Astrocyte of the hippocampus (primary cell): Measurements from ENCODE around the gene PPARA.

Experiments used
- DNase-seq: peaks from one replicate; pipeline ENCODE4 v3.0.0; 2011; ENCODE audit warnings: low read depth, low spot score

The PPARA gene

GRCh38 chr22:46272762-46273431, 122.6 kb downstream of the PPARA start:
- DNase-seq, result no peak

GRCh38 chr22:46273432-46274148, 123.3 kb downstream of the PPARA start:
- DNase-seq, result no peak

GRCh38 chr22:46274381-46274780, 124.1 kb downstream of the PPARA start:
- no peak for DNase-seq

- no peak for DNase-seq
These were observed 125.3 kb downstream of the PPARA start for GRCh38 chr22:46275455-46276122.

DNA sequence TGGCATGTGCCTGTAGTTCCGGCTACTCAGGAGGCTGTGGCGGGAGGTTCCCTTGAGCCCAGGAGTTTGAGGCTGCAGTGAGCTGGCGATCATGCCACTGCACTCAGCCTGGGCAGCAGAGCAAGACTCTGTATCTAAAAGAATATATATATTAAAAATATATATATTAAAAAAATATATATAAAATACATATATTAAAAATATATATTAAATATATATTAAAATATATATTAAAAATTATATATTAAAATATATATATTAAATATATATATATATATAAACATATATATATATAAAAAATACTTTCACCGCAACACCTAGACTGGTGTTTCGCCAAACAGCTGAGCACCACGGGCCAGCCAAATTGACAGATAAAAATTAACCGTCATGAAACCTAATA, 126.2 kb downstream of the PPARA start:
- DNase-seq, result no peak

DNA sequence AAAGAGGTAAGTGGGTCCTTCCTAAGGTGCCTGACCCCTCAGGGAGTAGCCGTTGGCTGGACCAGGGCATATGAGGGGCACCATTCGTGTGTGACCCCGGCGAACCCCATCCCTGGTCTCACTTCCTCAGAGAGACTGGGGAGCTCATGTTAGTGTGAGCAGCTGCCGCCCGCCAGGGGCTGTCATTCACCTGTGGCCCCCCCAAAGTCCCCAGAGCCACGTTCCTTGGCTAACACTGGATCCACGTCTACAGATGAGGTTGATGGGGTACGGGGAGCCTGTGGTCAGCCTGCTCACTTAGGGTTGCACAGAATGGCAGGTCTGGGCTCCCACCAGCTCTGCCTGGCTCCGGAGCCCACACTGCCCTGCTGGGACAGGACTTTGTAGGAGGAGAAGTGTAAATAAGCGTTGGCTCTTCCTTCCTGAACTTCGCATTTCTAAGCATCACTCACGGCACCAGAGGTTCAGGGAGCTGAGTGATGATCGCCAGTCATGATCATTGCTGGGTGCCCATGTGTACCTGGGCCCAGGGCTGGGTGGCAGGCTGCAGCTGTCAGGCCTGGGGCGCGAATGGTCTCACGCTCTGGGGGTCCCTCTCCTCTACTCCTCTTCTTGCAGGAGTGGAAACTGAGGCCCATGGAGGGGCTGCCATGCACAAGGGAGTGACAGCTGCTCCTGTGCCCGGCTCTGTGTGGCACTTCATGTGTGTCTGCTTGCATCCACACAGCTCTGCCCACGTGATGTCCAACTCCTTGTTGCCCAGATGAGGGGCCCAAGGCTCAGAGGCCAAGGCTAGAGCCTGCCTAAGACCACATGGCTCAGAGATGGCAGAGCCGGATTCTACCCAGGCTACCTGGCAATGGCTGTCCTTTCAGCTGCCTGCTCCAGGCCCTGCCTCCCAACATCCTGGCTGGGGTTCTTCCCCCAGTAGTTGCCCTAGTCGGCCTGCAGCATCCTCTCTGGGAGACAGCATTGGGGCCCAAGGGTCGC, 128.6 kb downstream of the PPARA start:
- no peak for DNase-seq

DNA sequence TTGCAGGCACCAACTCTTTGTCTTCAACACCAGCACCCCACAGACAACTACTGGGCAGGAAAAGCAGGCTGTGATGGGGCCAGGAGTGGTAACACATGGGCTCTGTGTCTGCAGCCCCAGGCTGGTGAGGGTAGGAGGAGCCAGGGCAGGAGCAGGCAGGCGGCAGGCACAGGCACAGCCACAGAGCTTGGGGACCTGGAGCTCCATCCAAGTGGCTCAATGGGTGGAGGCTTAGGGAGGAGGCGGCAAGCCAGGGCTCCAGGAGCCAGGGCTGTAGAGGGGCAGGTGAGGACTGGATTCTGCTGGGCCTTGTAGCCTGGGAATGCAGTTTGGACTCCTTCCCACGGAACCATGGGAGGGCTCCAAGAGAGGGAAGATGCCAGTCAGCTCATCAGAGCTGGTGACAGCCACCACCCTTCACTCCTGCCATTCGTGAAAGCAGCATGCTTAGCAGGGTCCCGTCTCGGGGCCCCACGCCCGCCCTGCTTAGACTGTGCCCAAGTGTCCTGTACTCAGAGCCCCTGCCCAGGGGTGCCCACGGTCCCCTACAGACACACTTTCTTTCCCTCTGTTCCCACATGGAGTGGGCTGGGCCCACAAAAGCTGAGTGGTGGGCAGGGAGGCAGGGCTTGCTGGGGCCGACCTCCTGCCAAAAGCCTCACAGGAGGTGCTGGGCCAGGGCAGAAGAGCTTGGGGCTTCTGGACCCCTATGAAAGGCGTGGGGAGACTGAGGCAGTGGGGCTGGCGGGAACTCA, 129.9 kb downstream of the PPARA start:
- no peak for DNase-seq

GRCh38 chr22:46280999-46281623, 130.8 kb downstream of the PPARA start:
- no peak for DNase-seq

DNA sequence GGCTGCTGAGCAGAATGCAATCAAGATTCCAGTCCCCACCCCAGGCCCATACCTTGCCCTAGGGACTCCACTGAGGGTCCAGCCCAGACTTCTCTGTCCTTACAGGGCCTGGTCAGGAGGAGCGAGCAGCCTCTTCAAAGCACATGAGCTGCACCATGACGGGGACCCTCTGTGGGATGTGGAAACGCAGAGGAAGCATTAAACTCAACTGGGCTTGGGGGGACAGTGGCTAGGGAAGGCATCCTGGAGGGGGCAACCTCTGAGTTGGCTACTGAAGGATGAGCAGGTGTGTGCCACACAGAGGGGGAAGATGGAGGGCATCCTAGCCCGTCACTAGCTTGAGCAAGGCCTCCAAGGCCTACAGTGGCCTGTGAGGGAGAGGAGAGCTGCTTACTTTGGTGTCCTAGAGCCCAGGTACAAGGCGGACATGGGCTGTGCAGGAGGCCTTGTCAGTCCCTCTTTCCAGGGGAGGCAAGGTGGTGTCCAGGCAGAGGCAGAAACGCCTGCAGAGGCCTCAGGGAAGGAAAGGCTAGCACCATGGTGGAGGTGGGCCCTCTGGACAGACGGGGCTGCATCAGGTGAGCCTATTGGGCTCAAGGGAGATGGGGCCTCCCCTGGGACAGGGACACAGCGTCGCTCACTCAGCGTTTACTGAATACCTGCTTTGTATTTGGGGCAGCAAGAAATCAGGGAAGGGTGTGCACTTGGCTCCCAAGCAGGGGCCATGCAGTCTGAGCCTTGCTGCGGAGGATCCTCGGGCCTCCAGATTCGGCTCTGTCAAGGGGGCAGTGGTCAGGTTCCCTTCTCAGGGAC, 131.7 kb downstream of the PPARA start:
- DNase-seq, result no peak

DNA sequence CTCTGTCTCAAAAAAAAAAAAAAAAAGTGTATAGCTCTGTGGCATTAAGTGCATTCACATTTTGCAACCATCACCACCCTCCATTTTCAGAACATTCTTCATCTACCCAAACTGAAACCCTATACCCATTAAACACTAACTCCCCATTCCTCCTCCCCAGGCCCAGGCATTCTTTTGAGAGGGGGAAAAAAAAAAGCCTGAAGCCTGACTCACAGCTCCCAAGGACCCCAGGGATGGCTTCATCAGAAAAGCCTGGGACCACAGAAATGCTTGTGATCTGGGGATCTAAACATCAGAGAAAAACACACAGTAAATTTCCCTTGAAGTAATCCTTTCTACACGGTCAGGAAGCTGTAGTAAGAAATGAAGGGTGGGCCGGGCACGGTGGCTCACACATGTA, 135.7 kb downstream of the PPARA start:
- DNase-seq, result peak; percentile 74

DNA sequence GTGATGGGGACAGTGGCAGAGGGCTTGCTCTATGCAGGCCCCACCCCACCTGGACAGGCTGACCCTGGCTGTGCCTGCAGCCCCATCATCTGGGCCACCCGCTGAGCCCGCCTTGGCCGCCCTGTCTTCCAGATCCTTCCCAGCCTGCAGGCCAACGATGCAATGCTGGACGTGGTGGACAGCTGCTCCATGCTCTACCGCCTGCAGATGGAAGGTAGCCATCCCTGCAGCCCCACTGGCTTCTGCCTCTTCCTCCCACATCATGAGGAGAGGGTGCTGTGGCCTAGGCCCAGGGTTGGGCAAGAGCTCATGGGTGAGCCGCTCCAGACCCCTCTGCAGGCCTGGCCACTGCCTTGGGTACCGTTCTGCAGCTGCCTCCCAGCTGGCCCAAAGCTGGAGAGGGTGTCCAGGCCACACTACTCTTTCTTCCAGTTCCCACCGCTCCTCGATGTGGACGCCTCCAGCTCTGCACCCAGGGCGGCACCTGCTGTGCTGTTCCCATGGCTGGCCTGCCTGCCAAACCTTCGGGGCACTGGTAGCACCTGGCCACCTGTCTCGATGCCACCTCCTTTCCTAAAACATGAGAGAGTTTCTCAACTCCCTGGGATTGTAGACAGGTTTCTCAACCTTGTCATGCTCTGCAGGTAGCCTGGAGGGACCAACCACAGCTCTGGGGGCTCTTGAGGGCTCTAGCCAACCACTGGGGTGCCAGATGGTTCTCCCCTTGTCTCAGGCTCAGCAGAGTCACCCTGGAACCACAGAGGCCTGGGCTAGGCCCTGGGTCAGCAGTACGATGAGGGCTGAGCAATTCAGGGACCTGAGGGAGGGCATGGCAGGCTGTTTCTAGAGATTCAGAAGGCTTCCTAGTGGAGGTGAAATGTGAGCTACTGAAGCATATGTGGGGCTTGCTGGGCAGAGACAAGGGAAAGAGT, 136.9 kb downstream of the PPARA start:
- DNase-seq, result no peak

GRCh38 chr22:46287873-46288751, 137.8 kb downstream of the PPARA start:
- DNase-seq, result no peak

DNA sequence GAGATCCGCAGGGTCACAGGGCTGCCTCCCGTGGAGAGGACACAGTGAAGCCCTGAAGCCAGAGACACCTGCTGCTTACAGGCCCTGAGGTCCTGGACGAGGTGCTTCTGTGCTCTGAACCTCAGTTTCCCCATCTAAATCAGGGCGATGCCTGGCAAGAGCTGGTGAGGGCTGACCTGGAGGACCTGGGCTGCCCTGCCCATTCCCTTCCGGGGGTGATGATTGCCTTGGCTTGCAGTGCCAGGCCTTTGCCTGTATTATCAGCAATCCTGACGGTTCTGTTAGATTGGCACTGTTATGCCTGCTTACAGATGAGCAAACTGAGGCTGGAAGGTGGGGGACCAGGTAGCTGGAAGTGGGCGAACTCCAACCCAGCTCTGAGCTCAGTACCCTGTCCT, 138.5 kb downstream of the PPARA start:
- no peak for DNase-seq

DNA sequence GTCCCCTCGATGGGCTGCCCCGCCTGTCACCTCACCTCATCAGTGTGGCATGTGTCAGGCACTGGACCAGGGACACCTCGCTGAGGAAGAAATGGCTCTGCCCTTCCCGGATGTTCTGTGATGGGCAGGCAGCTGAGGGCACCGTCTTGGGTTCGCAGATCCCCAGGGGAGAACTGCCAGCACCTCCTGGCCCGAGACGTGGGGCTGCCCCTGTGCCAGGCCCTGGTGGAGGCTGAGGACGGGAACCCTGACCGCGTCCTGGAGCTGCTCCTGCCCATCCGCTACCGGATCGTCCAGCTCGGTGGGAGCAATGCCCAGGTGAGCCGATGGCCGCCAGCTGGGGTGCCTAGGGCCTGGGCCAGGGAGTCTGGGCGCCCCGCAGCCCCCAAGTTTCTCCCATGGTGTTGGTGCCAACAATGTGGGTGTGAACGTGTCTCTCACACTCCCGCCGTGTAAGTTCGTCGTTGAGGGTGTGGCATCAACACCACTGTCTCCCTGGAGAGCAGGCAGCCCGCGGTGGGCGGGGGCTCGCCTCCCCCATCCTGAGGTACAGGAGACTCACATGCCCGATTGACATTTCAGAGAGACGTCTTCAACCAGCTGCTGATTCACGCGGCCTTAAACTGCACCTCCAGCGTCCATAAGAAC, 139.0 kb downstream of the PPARA start:
- no peak for DNase-seq

DNA sequence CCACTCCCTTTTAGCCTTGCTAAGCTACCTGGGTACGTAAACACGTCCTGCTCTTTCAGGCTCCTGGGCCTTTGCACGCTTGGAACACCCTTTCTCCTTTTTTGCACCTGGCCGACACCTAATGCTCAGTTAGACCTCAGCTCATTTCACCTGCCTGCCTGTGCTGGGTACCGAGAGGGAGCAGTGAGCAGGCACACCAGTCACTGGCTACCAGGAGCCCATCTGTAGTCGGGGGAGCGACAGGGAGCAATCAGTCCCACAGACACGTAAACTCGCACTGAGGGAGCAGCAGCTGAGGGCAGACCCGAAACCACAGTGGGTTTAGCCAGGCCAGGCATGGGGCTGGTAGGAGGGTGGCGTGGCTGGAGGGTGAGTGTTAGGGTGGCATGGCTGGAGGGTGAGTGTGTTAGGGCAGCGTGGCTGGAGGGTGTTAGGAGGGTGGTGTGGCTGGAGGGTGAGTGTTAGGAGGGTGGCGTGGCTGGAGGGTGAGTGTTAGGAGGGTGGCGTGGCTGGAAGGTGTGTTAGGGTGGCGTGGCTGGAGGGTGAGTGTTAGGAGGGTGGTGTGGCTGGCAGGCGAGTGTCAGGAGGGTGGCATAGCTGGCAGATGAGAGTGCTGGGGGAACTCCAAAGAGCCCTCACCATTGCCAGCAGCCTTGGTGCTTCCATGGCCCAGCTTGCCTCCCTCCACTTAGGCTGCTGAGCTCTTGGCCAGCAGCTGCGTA, 140.0 kb downstream of the PPARA start:
- DNase-seq, result no peak
